SK-N-MC (cell line): ENCODE measurements around the gene MPIG6B.
A peak's percentile ranks its signal among the peaks of the same experiment; 100 is the strongest.
"Not testable (repeated sequence)": the region's sequence is repeated elsewhere in the genome, so short reads cannot be mapped to it uniquely, and the experiment has no call there.

Experiments
- DNase-seq: peaks from one replicate; pipeline ENCODE4 v3.0.0-alpha.2; 2011; ENCODE audit warnings: low read depth, low spot score
- H3K27ac ChIP-seq: fragments of 200-600 bp; sonication (generic); 2 replicates; pipeline ENCODE4 v1.5.1; 2016; ENCODE audit warnings: mixed run types
- H3K36me3 ChIP-seq: fragments of 200-600 bp; sonication (generic); 2 replicates; pipeline ENCODE4 v1.6.1; 2017; ENCODE audit warnings: antibody characterized with exemption, low read length, mixed read lengths; ENCODE audit not compliant: insufficient read depth
- H3K4me3 ChIP-seq: fragments of 200-600 bp; sonication (generic); 2 replicates; pipeline ENCODE4 v1.5.1; 2016
- H3K9ac ChIP-seq: fragments of 200-600 bp; sonication (generic); 2 replicates; pipeline ENCODE4 v1.8.0; 2017; ENCODE audit warnings: mixed run types, mixed read lengths; ENCODE audit not compliant: insufficient read length
- H3K9me3 ChIP-seq: fragments of 200-600 bp; sonication (generic); 2 replicates; pipeline ENCODE4 v1.6.1; 2017; ENCODE audit warnings: low read depth, mild to moderate bottlenecking, antibody characterized with exemption, low read length, moderate library complexity, mixed read lengths
- EZH2 ChIP-seq: fragments of 200-600 bp; sonication (generic); IDR thresholded peaks from one replicate; pipeline ENCODE4 v1.6.1; 2017; ENCODE audit warnings: antibody characterized with exemption
- FOXP2 ChIP-seq: optimal IDR thresholded peaks from 2 replicates; pipeline ENCODE3; 2011; ENCODE audit warnings: mild to moderate bottlenecking, moderate library complexity; ENCODE audit not compliant: insufficient read depth; ENCODE audit errors: extremely low read length, control extremely low read depth
- POLR2AphosphoS5 ChIP-seq: IDR thresholded peaks from 2 replicates; pipeline ENCODE4 v1.6.1; 2012; ENCODE audit warnings: mild to moderate bottlenecking, low read depth, low read length, borderline replicate concordance

MPIG6B gene

DNA sequence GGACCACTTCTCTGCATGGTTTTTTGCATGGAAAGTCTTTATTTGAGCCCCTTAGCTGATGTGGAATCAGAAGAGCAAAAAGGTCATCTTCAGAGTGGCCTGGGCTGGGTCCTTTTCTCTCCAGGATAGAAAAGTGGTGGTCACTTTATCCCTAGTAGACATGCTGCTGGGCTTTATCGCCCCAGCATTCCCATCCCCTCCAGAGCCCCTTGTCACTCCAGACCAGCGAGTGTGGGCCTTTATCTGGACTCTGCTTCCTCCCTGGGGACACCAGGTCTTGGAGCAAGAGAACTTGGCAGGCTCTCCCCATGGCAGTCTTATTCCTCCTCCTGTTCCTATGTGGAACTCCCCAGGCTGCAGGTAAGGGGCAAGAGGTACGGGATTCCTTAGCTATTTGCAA, 16.6 kb upstream of the MPIG6B start, which contains the start of gene LY6G6F:
LY6G6F (plus strand) TSS at position 268 of the 400 bp plus-strand sequence; CDS start at position 309, 41 bp downstream.
- Histone ChIP-seq H3K9me3 (no peaks in the 10 kb centered on the region), H3K27ac (peak within 1 kb of the TSS; percentile 31; the same call in 1 of the 2 replicates), H3K36me3 (no peaks in the 10 kb centered on the region), H3K4me3 (no peak within 1 kb of the TSS), H3K9ac (no peak within 1 kb of the TSS)
- TF ChIP-seq EZH2 = no peak
- TF ChIP-seq POLR2AphosphoS5 = no peak
- TF ChIP-seq FOXP2 = no peak
- DNase-seq = no peak

DNA sequence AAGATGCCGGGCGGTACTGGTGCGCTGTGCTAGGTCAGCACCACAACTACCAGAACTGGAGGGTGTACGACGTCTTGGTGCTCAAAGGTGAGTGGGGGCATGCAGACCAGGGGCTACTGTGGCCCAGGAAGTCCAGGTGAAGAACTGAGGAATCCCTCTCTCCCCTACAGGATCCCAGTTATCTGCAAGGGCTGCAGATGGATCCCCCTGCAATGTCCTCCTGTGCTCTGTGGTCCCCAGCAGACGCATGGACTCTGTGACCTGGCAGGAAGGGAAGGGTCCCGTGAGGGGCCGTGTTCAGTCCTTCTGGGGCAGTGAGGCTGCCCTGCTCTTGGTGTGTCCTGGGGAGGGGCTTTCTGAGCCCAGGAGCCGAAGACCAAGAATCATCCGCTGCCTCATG, 15.5 kb upstream of the MPIG6B start:
- H3K27ac ChIP-seq = no peak overlapping the region
- no peaks in the 10 kb centered on the region for H3K36me3 ChIP-seq
- no peak overlapping the region for H3K4me3 ChIP-seq
- H3K9ac ChIP-seq = no peak overlapping the region
- H3K9me3 ChIP-seq = no peaks in the 10 kb centered on the region
- no peak for DNase-seq
- no peak for TF ChIP-seq POLR2AphosphoS5
- no peak for TF ChIP-seq FOXP2
- no peak for TF ChIP-seq EZH2

DNA sequence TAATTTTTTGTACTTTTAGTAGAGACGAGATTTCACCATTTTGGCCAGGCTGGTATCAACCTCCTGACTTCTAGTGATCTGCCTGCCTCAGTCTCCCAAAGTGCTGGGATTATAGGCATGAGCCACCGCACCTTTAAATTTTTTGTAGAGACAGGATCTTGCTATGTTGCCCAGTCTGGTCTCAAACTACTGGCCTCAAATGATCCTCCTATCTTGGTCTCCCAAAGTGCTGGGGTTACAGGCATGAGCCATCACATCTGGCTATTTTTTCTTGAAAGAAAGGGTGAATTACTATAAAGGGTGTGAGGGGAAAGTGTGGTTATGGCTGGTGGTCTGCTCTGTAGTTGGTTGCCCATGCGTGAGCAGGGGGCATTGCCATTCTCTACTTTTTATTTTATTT, 14.9 kb upstream of the MPIG6B start:
- Histone ChIP-seq H3K27ac (no peak overlapping the region), H3K4me3 (no peak overlapping the region), H3K9ac (no peak overlapping the region), H3K36me3 (no peaks in the 10 kb centered on the region), H3K9me3 (no peaks in the 10 kb centered on the region)
- no peak for DNase-seq
- no peak for TF ChIP-seq POLR2AphosphoS5

DNA sequence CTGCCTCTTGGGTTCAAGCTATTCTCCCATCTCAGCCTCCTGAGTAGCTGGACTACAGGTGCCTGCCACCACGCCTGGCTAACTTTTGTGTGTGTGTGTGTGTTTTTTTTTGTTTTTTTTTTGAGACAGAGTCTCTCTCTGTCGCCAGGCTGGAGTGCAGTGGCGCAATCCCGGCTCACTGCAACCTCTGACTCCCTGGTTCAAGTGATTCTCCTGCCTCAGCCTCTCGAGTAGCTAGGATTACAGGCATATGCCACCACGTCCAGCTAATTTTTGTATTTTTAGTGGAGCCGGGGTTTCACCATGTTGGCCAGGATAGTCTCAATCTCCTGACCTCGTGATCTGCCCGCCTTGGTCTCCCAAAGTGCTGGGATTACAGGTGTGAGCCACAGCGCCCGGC, 14.0 kb upstream of the MPIG6B start:
- not testable (repeated sequence) for H3K9ac ChIP-seq, DNase-seq, H3K36me3 ChIP-seq, H3K27ac ChIP-seq, H3K4me3 ChIP-seq, H3K9me3 ChIP-seq

DNA sequence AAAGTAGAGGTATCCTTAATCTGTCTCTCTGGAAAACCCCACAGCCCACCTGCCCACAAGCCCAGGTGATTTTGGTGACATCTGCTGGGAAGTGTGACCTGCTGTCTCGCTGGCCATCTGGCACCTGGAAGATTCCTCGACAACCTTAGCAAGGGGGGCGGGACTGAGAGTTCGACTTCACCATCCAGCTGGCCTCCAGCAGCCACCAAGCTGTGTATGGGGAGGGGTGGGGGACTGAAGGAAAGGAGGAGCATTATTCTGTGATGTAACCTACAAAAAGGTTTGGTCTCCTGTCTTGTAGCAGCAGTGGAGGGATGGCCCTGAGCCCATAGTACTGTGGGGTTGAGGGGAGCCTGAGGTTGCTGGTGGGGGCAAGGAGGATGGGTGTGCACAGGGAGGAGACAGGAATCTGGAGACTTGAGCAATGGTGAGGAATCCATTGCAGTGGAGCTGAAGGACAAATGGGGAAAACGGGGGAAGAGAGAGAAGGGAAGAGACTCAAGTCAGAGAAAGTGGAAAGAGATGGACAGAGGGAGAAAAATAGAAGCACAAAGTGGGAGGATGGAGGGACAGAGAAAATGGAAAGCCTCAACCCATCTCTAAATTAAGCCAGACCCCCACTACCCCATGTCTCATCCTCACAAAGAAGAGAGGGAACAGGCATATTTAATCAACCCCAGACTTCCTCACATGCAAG, 12.5 kb upstream of the MPIG6B start:
- DNase-seq = no peak
- Histone ChIP-seq H3K4me3 (no peak overlapping the region), H3K9ac (no peak overlapping the region)

DNA sequence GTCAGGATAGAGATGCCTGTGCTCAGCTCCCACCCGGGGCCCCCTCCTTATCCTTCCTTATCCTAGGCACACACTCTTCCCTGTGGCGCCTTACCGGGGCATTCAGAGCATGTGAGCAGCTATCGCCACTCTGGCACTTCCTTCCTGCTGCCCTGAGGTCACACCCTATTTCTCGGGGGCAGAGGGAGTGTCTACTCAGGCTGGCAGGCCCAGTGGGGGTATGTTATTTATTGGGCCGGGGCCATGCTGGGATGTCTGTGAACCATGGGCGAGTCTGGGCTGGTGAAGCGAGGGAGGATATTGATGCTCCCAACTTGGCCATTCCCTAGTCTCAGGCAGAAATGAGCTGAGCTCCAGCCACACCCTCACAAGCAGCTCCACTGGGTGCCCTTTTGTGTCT, 11.9 kb upstream of the MPIG6B start:
- Histone ChIP-seq H3K9ac (no peak overlapping the region), H3K27ac (no peak overlapping the region), H3K4me3 (no peak overlapping the region), H3K9me3 (no peaks in the 10 kb centered on the region), H3K36me3 (no peaks in the 10 kb centered on the region)
- no peak for DNase-seq
- TF ChIP-seq FOXP2 (no peak), EZH2 (no peak), POLR2AphosphoS5 (no peak)

More for the DNA sequence above, 12.5 kb upstream of the MPIG6B start:
- Histone ChIP-seq H3K27ac (no peak overlapping the region), H3K36me3 (no peaks in the 10 kb centered on the region), H3K9me3 (no peaks in the 10 kb centered on the region)
- no peak for TF ChIP-seq POLR2AphosphoS5
- no peak for TF ChIP-seq FOXP2
- no peak for TF ChIP-seq EZH2

DNA sequence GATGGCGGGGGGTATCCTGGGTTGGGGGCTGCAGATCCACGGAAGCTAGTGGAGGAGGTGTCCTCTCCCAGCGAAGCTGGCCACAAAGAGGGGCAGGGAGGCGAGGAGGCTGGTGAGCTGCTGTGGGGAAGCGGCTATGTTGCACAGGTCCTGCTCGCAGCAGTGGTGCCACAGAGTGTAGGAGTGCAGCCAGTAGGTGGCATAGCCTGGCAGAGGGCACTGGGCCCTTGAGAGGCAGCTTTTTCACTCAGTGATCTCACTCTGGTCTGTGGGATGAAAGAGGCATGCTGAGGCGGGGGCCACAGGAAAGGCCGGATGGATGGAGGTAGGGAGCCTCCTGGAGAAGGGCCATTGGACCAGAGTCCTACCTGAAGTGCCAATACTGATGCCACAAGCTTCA, 10.9 kb upstream of the MPIG6B start:
- Histone ChIP-seq H3K9ac (no peak overlapping the region), H3K9me3 (no peaks in the 10 kb centered on the region), H3K36me3 (no peaks in the 10 kb centered on the region), H3K27ac (no peak overlapping the region), H3K4me3 (no peak overlapping the region)
- DNase-seq = no peak
- TF ChIP-seq EZH2 (no peak), FOXP2 (no peak), POLR2AphosphoS5 (no peak)

DNA sequence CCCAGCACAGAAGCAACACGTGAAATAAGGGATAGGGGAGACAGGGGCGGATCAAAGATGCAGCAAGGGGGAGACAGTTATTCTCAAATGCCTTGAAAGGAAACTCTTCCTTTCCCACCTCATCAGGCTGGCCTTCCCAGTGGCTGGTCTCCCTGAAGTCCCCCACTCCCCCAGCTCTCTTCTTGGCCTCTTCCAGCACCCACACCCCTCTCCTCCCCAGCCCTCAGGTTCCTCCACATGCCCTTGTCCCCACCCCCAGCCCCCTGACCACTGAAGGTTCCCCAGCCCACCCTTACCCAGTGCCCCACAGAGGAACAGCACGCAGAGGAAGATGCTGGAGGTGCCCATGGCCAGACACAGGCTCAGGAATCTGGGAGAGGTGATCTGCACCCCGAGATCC, 9.7 kb upstream of the MPIG6B start:
- H3K4me3 ChIP-seq = peak overlapping the region; percentile 37
- DNase-seq = no peak
- peak overlapping the region; percentile 86 for H3K27ac ChIP-seq
- no peaks in the 10 kb centered on the region for H3K36me3 ChIP-seq
- no peaks in the 10 kb centered on the region for H3K9me3 ChIP-seq
- no peak for TF ChIP-seq EZH2
- H3K9ac ChIP-seq = peak overlapping the region; percentile 71

DNA sequence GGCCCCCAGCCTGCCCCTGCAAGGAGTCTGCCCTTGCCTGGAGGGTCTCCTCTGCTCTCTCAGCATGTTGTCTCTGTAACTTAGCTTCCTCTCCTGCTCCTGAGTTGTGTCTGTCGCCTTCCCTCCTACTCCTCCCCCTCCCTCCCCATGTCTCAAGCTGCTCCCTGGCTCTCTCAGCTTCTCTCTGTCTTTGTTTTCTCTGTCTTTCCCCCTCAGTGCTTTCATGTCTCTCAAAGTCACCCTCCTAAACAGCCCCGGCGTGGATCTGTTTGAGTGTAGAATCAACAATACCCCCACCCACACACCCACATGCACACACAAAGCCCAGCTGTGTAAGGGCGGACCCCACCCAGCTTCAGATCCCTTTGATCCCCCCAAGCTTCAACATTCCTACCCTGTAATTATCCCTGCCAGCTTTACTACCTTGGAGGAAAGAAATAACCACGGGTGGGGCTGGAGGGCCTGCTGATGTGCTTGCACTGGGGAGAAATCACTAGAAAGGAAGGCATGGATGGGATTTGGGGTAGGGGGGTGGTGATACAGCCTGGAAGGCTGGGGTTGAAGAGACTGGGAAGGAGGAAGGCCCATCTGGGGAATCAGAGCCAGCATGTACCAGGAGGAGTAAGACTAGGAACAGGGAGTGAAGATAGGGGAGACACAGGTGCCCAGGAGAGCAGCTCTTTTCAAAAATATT, 9.0 kb upstream of the MPIG6B start:
- no peak for TF ChIP-seq EZH2
- no peak for TF ChIP-seq FOXP2
- no peak for TF ChIP-seq POLR2AphosphoS5
- Histone ChIP-seq H3K27ac (peak overlapping the region; percentile 86), H3K9ac (peak overlapping the region; percentile 71), H3K9me3 (no peaks in the 10 kb centered on the region), H3K4me3 (peak overlapping the region; percentile 37), H3K36me3 (no peaks in the 10 kb centered on the region)
- DNase-seq = no peak
